Kidney (tissue), 14 donors: ENCODE measurements around the gene ALKBH5. TPM values are rescaled to one million over a fixed set of nuclear protein-coding genes. Genes with fewer than 3 reads are reported as not detected.

ENCODE experiments used
- DNase-seq, 5 donors: peaks; one replicate each; pipeline ENCODE4 v3.0.0-alpha.2; 2013 to 2020
- FAIRE-seq: peaks from 2 replicates; lab custom pipeline; 2012; peaks lifted over from hg19 to GRCh38; lab: Jason Lieb, UNC
- H3K27ac ChIP-seq, 2 donors: one replicate each; pipeline ENCODE4 v1.7.0; 2013; ENCODE audit warnings: low read depth in 2 of 2, low read length in 2 of 2, inconsistent platforms in 1 of 2
- H3K27me3 ChIP-seq: one replicate; pipeline ENCODE4 v1.7.1; 2013; ENCODE audit warnings: low read length, inconsistent platforms; ENCODE audit not compliant: control insufficient read depth, insufficient read depth
- H3K36me3 ChIP-seq, 3 donors: one replicate each; pipeline versions ENCODE4 v1.7.0 to v1.7.1; 2013; ENCODE audit warnings: low read length in 3 of 3, control low read depth in 1 of 3, inconsistent platforms in 1 of 3; ENCODE audit not compliant: insufficient read depth in 3 of 3, control insufficient read depth in 2 of 3
- H3K4me1 ChIP-seq, 3 donors: one replicate each; pipeline versions ENCODE4 v1.7.0 to v1.7.1; 2013; ENCODE audit warnings: low read length in 3 of 3, inconsistent platforms in 1 of 3, low read depth in 1 of 3; ENCODE audit not compliant: control insufficient read depth in 2 of 3, insufficient read depth in 2 of 3
- H3K4me3 ChIP-seq, 3 donors: one replicate each; pipeline versions ENCODE4 v1.7.0 to v1.8.1; 2013; ENCODE audit warnings: low read length in 3 of 3, control low read depth in 1 of 3, inconsistent platforms in 1 of 3
- H3K9ac ChIP-seq, 3 donors: one replicate each; pipeline versions ENCODE4 v1.7.0 to v1.7.1; 2013; ENCODE audit warnings: low read length in 3 of 3, control low read depth in 1 of 3, inconsistent platforms in 1 of 3
- H3K9me3 ChIP-seq, 3 donors: one replicate each; pipeline versions ENCODE4 v1.7.0 to v1.7.1; 2013; ENCODE audit warnings: low read length in 3 of 3, control low read depth in 1 of 3, inconsistent platforms in 1 of 3; ENCODE audit not compliant: control insufficient read depth in 2 of 3, insufficient read depth in 1 of 3
- intact Hi-C: fragments of 100-400 bp; cut with DNase I; formaldehyde crosslinking; loops from one replicate; pipeline ENCODE4 v1.11.1; 2022
- polyA plus RNA-seq: library from polyadenylated mRNA; stranded (reverse); fragments of 350-450 nt; fragmentation: Illumina TruSeq; extraction: RNeasy Lipid Tissue Mini Kit (QIAGEN cat#74804); gene quantifications from one replicate; pipeline ENCODE4 v1.2.3, GENCODE V29; 2014; ENCODE audit warnings: low read depth, low replicate concordance; ENCODE audit not compliant: insufficient read depth
- total RNA-seq: library from RNA; stranded (reverse); fragmentation: NEBNext Ultra II Directional; extraction: Animal tissue kit (Norgen Biotek cat#: 25700); gene quantifications from one replicate; pipeline ENCODE4 v1.2.1, GENCODE V29; 2021
- TF ChIP-seq, protein P1 (sequence below): IDR thresholded peaks from 3 replicates; pipeline ENCODE4 v1.5.1; 2012; ENCODE audit warnings: mild to moderate bottlenecking, moderate library complexity, borderline replicate concordance; ENCODE audit not compliant: insufficient read depth; ENCODE audit errors: extremely low read depth
- donor health status: control.
- donor health status: control.
- donor health status: control.
- donor health status: control.
- donor health status: control.
- donor health status: DM: yes; HTN: yes; CAD: no.
- donor health status: Normal renal cell carcinoma (clear cell type).

The ALKBH5 gene
- total and polyA plus RNA-seq, 2 donors from 2014 or later = 67.1 to 94.4 TPM

- H3K36me3 ChIP-seq = peaks cover 3 to 13% (median 12%) of the 10 kb centered on the region in 3 donors
- TF ChIP-seq, protein P1, sequence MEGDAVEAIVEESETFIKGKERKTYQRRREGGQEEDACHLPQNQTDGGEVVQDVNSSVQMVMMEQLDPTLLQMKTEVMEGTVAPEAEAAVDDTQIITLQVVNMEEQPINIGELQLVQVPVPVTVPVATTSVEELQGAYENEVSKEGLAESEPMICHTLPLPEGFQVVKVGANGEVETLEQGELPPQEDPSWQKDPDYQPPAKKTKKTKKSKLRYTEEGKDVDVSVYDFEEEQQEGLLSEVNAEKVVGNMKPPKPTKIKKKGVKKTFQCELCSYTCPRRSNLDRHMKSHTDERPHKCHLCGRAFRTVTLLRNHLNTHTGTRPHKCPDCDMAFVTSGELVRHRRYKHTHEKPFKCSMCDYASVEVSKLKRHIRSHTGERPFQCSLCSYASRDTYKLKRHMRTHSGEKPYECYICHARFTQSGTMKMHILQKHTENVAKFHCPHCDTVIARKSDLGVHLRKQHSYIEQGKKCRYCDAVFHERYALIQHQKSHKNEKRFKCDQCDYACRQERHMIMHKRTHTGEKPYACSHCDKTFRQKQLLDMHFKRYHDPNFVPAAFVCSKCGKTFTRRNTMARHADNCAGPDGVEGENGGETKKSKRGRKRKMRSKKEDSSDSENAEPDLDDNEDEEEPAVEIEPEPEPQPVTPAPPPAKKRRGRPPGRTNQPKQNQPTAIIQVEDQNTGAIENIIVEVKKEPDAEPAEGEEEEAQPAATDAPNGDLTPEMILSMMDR = no peak
- no peaks in the 10 kb centered on the region for H3K27me3 ChIP-seq
- H3K27ac ChIP-seq = peak overlapping the region; percentile 94 to 95
- peak overlapping the region; percentile 54 to 97 (median 71) for H3K9ac ChIP-seq
- intact Hi-C loops = no loop called here
- peak overlapping the region; percentile 83 to 93 (median 90) for H3K4me3 ChIP-seq
- no peaks in the 10 kb centered on the region for H3K9me3 ChIP-seq
- no peak for FAIRE-seq
- peak; percentile 45 to 92 (median 58) for DNase-seq
- H3K4me1 ChIP-seq = peaks cover 0 to 43% (median 23%) of the 10 kb centered on the region in 3 donors
Measured at GRCh38 chr17:18257982-18258355, 74.3 kb downstream of the ALKBH5 start.

- intact Hi-C loops = no loop called here
- peak; percentile 43 to 87 (median 68) for DNase-seq
- no peaks in the 10 kb centered on the region for H3K27me3 ChIP-seq
- peaks cover 3 to 13% (median 10%) of the 10 kb centered on the region in 3 donors for H3K36me3 ChIP-seq
- no peak for FAIRE-seq
- H3K4me3 ChIP-seq = peak within 1 kb of the TSS; percentile 83 to 93 (median 90)
- H3K27ac ChIP-seq = peak within 1 kb of the TSS; percentile 94 to 95
- TF ChIP-seq, protein P1 = no peak
- no peaks in the 10 kb centered on the region for H3K9me3 ChIP-seq
- peak within 1 kb of the TSS; percentile 54 to 97 (median 71) for H3K9ac ChIP-seq
- peaks cover 0 to 43% (median 23%) of the 10 kb centered on the region in 3 donors for H3K4me1 ChIP-seq
Measured at GRCh38 chr17:18258356-18259038, 74.9 kb downstream of the ALKBH5 start, which contains the start of gene FLII. Gene FLII (minus strand): TSS chr17:18258738. CDS start chr17:18258690, 48 bp downstream.

Other genes starting within 250 kb of the ALKBH5 start
- 59.4 TPM for gene TOM1L2, start 211.4 kb upstream of the ALKBH5 start, total RNA-seq
- 28.2 TPM for gene TOM1L2, start 211.4 kb upstream of the ALKBH5 start, polyA plus RNA-seq
- gene DRC3, start 211.0 kb upstream of the ALKBH5 start, total RNA-seq = 17.3 TPM
- gene DRC3, start 211.0 kb upstream of the ALKBH5 start, polyA plus RNA-seq = 8.6 TPM
- 27.0 TPM for gene ATPAF2, start 144.7 kb upstream of the ALKBH5 start, total RNA-seq
- 52.1 TPM for gene ATPAF2, start 144.7 kb upstream of the ALKBH5 start, polyA plus RNA-seq
- 8.7 TPM for gene GID4, start 144.4 kb upstream of the ALKBH5 start, total RNA-seq
- gene GID4, start 144.4 kb upstream of the ALKBH5 start, polyA plus RNA-seq = 3.4 TPM
- 39.2 TPM for gene DRG2, start 95.9 kb upstream of the ALKBH5 start, total RNA-seq
- gene DRG2, start 95.9 kb upstream of the ALKBH5 start, polyA plus RNA-seq = 49.3 TPM
- gene MYO15A, start 75.1 kb upstream of the ALKBH5 start, total RNA-seq = 1.3 TPM
- gene MYO15A, start 75.1 kb upstream of the ALKBH5 start, polyA plus RNA-seq = 0.80 TPM
- 13.7 TPM for gene LLGL1, start 41.8 kb downstream of the ALKBH5 start, total RNA-seq
- 8.0 TPM for gene LLGL1, start 41.8 kb downstream of the ALKBH5 start, polyA plus RNA-seq
- gene FLII, start 74.9 kb downstream of the ALKBH5 start, total RNA-seq = 301 TPM
- gene FLII, start 74.9 kb downstream of the ALKBH5 start, polyA plus RNA-seq = 139 TPM
- 25.3 TPM for gene MIEF2, start 76.8 kb downstream of the ALKBH5 start, total RNA-seq
- 19.3 TPM for gene MIEF2, start 76.8 kb downstream of the ALKBH5 start, polyA plus RNA-seq
- gene TOP3A, start 131.2 kb downstream of the ALKBH5 start, total RNA-seq = 30.3 TPM
- 7.9 TPM for gene TOP3A, start 131.2 kb downstream of the ALKBH5 start, polyA plus RNA-seq
- 22.4 TPM for gene SMCR8, start 131.5 kb downstream of the ALKBH5 start, total RNA-seq
- gene SMCR8, start 131.5 kb downstream of the ALKBH5 start, polyA plus RNA-seq = 3.1 TPM
- 162 TPM for gene SHMT1, start 179.7 kb downstream of the ALKBH5 start, total RNA-seq
- gene SHMT1, start 179.7 kb downstream of the ALKBH5 start, polyA plus RNA-seq = 241 TPM
- gene EVPLL, start 193.9 kb downstream of the ALKBH5 start, total RNA-seq = 1.2 TPM
- 0.82 TPM for gene EVPLL, start 193.9 kb downstream of the ALKBH5 start, polyA plus RNA-seq